ENCODE data around the gene NPM3.
A peak's percentile ranks its signal among the peaks of the same experiment; 100 is the strongest.

Gene NPM3, protein sequence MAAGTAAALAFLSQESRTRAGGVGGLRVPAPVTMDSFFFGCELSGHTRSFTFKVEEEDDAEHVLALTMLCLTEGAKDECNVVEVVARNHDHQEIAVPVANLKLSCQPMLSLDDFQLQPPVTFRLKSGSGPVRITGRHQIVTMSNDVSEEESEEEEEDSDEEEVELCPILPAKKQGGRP

DNA sequence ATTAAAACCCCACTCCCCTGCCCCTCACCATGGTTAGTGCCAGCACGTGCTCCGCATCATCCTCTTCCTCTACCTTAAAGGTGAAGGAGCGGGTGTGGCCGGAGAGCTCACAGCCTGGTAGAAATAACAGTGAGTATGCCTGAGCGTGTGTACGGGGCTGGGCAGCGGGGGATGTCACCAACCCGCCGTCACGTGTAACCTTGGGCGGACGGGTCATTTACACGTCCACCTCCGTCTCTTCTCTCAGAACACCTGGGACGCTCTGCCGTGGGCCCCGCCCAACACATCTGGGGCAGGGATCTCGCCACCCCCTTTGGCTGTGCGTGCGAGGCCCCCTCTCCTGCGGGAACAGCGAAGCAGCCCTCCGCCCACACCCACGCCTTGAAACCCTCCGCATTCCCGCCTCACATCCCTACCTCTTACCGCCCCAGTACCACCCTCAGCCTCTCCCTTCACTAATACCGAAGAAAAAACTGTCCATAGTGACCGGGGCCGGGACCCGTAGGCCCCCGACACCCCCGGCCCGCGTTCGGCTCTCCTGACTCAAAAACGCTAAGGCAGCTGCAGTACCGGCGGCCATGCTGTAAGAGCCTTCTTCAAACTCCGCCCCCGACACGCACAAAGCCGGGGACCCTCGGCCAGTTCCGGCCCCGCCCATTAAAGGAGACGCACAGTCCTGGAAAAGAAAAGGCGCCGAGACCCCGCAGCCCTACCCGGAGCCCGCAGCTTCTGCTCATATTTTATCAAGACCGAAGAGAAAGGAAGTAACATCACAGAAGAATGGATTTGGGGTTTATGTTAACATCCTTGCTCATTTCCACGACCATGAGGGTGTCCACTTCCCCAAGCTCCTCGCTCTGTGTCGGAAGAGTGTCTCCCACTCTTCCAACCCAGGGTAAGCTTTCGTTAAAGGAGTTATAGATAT is at the start of gene NPM3:
TSS of gene NPM3 (minus strand) at position 636 of the 925 bp plus-strand sequence. CDS start at position 580, 56 bp downstream.
- peak; percentile 78 to 79 for DNase-seq

DNA sequence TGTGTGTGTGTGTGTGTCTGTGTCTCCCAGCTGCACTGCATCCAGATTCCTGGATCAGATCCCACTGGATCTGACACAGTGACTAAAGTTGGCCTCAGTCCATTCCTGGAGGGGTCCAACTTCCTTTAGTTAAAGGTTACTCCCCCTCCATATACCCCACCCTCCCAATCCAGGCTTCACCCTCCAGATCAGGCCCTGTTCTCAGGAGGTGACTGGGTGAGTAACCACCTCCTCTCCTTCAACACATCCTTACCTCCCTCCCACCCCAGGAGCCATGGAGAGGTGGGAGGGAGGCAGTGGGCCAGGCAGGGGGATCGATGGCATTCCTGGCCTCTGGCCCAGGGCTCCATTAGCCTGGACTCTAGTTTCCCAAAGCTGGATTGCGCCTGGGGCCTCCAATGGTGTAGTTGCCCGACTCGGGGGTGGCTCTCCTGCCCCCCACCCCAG is 49.1 kb upstream of the NPM3 start:
- no peak for DNase-seq

DNA sequence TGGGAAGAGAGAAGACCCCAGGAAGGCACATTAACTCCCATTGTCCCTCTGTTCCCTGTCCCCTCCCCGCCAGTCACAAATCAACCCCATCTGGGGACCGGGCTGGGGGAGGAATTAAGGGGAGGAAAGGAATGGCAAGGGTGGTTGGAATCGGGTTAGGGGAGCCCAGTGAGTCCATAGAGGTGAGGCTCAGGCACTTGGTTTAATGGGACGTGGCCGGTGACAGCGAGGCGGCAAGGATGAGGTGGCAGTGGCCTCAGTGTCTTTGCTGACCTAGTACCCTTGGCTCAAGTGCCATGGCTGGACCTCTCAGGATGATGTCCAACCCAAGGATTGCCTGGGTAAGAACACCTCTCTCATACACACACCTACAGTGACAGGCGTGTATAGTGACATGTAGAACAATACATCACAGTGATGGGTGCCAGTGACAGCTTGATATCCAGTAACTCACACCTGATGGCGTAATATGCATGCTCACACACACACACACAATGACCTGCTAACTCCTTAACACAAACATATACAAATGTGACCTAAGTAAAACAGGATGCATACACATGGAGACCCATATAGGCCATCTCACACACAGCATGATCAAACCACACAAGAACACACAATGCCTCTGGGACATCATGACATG is 48.0 kb upstream of the NPM3 start:
- DNase-seq: no peak

DNA sequence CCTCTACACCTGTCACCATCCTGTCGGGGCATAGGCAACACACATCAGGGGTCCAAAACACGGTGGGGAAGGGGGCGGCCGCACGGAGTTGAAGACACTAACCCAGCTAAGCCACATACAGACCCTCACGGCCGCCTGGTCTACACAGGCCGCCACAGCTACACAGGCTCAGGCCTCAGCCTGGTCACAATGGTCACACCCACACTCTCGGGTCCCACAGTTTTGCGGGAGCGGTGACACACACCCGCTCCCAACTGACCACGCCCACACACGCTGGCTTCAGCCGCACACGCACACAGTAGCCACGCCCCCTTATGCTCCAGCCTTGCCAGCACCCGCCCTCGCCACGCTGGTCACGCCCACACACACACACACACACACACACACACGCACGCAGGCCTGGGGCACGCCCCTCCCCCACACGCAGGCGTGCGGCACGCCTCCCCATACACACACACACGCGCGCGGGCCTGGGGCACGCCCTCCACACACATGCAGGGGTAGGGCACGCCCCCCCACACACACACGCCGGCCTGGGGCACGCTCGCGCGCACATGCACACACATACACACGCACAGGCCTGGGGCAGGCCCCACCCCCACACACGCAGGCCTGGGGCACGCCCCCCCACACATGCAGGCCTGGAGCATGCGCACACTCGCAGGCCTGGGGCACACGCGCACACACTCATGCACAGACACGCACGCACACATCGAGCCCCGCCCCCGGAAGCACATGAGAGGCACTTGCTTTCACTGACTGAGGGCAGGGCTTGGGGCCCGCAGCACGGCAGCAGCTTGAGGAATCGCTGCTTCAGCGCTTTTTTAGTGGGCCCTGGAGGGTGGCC is 47.3 kb upstream of the NPM3 start:
- peak; percentile 95 to 96 for DNase-seq

DNA sequence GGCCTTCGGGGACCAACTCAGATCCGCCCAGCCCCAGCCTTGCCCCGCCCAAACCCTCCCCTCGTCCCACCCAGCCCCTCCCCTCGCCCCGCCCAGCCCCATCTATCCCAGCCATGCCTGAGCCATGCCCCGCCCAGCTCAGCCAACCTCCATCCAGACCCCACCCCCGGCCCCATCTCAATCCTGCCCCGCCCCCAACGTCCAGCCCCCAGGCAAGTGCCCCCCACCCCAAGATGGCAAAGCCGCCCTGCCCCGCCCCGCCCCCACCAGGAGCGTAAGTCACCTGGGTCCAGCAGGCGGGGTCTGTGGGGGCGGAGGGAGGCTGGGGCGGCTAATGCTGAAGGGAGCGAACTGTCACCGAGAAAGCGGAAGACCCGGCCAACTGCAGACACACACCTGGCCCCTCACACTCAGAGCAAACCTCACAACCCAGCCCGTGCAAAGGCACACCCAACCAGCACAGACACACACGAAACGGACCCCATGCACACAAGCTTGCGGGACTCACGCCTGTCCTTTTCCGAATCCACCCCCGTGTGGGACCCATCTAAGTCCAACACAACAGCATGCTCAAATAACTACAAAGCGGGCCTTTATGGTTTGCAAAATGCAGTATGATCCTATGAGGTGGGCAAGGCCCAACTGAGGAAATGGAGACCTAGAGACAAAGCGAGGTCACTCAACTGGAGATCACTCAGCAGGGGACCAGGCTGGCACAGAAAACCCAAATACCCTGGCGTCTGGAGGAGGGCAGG is 46.5 kb upstream of the NPM3 start:
- peak; percentile 62 to 65 for DNase-seq

DNA sequence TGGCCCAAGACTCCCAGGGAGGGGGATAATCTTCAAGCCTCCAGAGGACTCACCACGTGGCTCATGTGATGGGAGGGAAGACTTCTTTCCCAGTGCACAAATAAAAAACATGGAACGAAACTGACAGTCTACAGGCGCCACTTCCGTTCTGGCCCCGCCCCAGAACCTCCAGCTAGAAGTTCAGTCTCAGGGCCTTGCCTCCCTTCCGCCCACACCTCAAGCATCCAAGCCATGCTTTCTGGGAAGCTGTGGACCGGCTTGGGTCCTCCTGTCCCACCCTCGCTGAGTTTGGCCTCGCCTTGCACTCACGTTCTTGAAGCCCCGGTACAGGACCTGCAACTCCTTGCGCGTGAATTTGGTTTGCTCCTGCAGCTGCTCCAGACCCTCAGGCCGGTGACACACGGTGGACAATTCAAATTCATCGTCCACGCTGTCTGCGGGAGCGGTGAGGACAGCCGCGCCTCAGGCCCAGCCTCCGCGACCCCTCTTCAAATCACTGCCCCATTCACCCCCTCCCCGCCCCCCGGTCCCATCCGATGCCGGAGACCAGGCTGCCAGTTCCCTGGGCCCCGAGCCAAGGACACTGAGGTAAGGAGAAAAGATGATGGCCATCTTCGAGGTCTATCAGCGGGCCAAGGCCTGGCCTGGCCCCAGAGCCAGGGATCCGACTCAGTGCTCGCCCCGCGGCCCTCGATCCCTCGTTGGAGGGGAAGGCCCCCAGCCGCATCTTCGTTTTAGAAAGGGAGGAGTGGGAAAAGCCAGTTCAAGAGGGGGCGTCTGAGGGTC is 45.7 kb upstream of the NPM3 start:
- no peak for DNase-seq

DNA sequence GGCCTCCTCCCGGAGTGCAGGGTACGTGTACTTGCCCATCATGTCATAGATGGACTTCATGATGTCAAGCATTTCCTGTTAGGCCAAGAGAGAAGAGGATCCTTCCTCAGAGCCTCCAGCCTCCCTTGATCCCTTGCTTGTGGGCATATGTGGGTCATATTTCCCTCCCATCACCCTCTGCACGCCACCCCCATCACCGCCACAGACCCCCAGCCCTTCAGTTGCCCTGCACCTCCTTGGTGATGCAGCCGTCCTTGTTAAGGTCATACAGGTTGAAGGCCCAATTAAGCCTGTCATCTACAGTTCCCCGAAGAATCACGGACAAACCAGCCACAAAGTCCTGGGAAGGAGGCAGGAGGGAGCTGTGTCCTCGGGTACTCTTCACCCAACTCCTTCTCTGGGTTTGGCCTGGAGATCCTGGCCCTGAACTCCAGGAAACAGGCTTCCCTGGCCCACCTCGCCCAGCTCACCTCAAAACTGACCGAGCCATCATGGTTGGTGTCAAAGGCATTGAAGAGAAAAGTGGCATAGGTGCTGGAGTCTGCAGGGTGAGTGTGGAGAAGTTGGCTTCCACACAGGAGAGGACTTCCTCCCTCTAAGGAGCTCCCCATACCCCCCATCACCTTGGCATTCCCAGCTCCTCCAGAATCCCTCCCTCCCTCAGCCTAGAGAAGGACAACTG is 44.8 kb upstream of the NPM3 start:
- no peak for DNase-seq

DNA sequence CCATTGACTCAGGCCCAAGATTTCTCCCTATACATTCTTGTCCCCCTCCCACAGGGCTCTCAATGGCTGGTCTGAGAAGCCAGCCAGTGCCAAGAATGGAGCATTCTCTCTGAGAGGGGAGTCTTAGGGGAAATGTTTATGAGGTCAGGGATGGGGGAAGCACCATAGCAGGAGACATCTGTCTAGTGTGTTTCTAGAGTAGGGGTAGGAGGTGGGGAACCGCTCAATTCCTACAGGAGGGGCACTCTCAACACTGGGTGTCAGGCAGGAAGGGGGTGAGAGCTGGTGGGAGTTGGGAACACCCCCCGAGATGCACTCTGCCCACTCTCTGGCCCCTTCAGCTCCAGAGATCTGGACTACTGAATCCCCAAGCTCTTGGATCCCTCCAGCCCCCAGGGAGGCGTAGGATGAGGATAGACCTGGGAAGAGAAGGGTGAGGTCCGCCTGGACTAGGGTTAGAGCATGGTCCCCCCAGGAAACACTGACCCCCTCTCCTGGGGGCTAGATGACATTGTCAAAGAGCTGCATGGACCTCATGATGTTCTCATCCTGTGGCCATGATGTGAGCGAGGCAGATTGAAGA is 43.7 kb upstream of the NPM3 start:
- no peak for DNase-seq

DNA sequence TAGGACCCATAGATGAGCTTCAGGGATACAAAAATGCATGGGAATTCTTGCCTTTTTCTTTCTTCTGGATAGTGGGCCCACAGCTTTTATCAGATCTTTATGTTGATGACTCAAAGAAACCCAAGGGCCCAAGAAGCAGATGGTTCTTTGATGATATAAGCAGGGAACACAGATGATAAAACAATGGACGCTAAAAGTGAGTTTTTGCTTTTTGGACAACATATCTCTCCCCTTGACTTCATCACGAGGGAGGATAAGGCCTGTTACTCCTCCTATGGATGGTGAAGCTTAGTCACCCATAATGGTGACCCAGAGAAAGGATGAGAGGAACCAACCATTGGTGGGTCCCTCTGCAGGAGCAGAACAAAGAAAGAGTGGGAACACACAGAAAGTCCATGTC is 41.5 kb upstream of the NPM3 start:
- no peak for DNase-seq

DNA sequence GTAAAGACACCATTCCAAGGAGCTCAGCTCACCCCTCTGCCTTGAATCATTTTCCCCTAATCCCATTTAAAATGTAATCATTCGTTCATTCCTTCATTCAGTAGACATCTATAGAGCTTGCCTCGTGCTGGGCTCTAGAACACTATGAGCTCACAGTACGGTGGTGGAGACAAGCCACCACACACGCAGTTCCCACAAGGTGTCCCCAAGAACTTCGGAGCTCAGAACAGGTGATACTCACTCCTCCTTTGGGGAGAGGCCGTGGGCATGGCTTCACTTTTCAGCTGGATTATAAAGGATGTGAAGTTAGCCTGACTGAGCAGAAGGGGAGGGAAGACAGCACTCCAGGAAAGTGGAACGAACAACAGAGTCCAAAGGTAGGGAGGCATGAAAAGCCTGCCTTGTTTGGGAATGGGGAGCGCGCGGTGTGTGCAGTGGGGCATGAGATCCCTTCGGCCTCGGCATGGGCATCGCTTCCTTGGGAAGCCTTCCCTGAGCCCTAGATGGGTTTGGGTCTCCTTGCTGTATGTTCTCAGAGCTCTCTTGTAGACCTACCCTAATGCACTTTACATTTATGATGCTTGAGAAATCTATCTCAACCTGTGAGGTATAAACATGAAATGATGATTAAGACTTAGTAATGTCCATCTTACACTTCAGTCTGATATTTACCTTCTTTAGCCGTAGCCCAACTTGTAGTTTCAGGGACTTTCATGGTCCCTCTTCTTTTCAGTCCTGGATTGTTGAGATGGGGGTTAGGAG is 35.8 kb upstream of the NPM3 start:
- DNase-seq: peak; percentile 30 to 31

DNA sequence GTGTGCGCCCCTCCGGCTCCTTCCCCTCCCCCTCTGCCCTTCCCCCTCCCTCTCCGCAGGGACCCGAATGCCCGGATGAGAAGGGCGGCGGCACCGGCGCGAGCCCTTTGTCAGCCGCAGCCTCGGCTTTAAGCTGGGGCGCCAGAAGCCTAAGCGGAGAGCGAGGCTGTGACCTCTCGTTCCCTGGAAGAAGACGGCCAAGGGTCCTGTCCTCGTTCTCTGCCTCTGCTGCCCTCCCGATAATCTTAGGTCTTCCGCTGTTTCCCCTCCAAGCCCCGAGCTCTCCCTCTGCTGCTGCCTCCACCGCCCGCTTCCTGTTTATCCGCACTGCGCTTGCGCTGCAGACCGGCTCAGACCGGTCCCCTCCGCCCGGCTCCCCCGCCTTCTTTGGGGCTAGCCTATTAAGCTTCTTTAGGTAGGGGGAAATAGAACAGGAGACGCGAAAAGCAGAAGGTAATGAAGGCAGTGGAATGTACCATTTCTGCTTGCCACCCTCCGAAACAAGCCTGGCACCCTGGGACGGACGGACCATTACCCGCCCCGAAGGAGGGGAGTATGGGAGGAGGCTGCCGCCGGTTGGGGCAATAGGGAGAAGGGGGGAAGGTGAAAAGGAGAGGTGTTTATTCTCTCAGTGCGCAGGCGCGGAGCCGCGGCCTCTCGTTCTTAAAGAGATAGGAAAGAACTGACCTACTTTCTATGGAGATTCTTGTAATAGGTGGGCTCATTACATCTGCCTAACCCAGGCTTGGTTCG is 35.0 kb upstream of the NPM3 start, which contains the start of gene OGA:
TSS of gene OGA (minus strand) at position 326 of the 753 bp plus-strand sequence. CDS start 422 bp downstream, outside the sequence.
- DNase-seq: peak; percentile 95 to 97

DNA sequence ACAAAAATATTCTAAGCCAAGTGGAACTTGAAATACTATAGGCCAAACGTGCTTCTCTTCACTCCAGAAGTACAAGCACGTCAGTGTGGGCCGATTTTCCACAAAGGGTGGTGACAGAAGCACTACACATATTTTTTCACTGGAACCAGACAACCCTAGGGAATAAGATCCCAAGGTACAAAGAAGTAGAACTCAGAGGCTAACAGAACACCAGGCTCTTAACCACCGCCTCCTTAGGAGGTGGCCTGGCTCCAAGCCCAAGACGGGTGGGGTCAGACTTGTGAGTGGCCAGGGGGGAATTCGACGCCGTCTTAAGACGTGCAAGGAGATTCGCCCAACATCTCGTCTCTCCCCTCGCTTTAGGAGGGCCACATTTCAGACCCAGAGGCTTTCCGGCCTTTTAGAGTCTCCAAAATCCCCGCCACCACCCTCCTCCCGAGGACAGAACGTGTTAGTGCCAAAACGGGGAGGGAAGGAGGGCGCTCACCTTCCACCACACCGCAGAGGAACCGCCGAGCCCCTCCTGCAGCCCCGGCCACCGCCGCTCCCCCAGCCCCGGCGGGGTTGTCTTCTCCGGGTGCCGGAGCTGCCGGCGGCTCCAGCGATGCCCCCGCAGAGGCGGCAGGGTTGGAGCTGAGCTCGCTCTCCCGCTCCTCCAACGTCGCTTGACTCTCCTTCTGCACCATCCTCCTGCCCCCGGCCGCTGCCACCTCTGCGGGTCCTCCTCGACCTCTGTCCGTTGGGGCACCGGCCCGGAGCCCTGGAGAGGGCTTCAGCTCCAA is 34.3 kb upstream of the NPM3 start:
- no peak for DNase-seq

DNA sequence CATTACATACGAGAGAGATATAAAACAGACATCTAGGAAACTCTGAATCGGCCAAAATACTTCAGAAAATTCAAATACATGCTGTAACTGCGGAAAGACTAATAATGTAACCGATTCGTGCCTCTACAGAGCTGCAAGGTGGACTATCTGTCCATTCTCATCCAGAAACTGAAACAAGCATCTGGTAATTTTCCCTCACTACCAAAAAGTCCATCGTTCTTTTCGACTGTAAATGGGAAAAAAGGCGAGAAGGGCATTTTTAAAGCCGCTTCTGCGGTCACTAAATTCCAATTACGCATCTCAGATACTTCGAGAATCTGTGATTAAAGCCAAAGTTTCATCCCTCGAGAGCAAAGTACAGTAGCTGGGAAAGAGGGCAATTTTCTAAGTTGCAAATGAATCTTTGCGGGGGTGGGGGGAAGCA is 33.7 kb upstream of the NPM3 start:
- DNase-seq: no peak

DNA sequence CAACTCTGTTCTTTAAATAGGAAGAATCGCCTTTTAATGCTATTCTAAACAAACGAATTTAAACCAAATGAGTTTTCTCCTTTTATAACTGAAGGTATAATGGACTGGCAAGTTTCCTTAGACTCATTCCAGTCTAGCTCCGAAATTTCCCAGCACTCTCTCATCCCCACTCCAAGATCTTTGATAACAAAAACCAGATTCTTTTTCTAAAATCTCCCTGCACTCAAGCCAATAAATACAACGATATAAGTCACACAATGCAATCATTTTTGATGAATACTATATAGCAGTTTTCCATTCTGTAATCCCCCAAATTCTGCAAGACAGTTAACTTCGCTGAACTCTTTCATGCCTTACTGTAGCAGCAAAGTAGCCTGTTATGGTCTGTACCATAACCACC is 33.1 kb upstream of the NPM3 start:
- DNase-seq: no peak

DNA sequence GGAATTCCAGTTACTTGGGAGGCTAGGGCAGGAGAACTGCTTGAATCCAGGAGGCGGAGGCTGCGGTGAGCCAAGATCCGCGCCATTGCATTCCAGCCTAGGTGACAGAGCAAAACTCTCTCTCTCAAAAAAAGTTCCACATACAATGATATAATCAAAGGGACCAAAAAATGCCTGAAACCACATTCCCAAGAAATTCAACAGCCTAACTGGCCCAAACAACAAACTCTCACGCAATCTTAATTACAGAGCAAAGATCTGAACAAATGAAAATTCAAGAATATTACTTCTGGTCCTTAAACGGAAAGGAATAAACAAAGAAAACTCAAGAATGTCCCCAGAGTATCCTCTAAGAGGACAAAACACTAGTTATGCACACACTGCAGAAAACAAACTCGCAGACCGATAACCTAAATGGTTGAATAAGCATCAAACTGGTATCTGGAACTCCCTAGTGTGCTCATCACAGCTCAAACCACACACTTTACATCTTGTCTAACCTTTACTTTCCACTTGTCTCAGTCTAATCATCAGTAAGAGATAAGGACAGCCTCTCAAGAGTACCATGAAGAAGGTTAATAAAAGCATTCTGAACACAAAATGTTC is 31.3 kb upstream of the NPM3 start:
- no peak for DNase-seq

DNA sequence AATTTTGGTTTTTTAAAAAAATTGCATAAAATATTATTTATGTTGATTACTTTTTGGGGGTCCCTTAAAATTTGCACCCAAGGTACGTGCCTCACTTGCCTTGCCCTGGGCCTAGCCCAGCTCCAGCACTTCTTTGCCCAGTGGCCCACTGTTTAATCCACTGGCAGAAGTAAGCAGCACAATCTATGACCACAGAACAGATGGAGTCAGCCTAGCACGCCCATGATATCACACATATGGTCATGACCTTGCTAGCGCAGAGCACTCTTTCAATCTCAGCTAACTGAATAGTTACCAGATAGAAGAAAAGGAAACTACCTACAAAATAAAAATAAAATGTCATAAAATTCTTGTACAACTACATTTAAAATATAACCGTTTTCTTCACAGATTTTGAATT is 29.4 kb upstream of the NPM3 start:
- DNase-seq: no peak

DNA sequence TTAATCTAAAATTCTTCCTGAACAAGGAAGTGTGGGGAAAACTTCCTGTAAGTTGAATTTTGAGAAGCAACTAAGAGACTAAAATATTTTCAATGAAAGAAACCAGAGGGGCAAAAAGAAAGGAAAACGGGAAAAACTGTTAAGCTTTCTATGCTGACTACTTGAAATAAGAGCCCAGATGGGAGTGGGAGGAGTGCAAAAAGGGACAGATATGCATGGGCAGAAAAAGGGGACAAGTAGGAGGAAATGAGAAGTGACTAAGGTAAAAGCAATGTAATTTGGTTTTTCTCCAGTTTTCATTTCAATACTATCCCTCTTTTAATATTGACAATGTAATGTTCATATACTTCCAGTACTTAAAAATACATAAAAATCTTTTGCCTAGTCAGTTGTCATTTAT is 23.9 kb upstream of the NPM3 start:
- no peak for DNase-seq
